Measurements from ENCODE around the gene NOX4.
"Not testable (repeated sequence)": the region's sequence is repeated elsewhere in the genome, so short reads cannot be mapped to it uniquely, and the experiment has no call there.

NOX4 gene

DNA sequence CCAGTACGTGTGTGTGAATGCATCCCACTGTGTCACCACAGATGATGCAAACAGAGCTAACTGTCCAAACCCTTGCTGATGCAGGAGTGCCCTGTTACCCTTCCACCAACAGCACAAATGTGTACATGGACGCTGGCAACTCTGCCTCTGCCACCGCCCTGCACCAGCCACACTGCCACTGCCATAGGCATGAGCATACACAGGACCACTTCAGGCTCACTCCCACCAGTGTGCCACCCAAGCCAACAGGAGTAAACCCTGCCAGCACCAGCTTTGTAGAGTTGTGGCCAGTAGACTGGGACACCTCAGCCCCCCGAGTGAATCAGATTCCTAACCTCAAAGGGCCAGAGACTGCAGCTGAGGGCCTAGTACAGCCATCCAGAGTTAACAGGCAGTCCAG is 34.0 kb downstream of the NOX4 start:
- DNase-seq: no peak

DNA sequence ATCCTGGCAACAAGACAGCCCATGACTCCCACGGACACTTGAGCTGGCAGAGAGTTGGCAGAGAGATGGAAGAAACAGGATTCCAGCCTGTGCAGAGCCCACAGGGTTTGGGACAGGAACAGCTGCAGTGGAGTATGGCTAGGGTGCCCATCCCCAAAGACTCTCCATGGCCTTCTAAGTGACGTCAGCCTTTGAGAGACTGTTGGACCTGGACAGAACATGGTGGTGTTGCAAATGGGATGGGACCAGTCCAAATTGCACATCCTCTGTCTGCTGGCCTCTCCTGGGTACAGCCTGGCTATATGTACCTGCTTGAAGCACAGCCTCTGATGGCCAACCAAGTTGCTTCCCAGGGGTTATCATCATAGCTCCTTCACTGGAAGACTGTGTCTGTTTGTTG is 34.5 kb downstream of the NOX4 start:
- DNase-seq: no peak

DNA sequence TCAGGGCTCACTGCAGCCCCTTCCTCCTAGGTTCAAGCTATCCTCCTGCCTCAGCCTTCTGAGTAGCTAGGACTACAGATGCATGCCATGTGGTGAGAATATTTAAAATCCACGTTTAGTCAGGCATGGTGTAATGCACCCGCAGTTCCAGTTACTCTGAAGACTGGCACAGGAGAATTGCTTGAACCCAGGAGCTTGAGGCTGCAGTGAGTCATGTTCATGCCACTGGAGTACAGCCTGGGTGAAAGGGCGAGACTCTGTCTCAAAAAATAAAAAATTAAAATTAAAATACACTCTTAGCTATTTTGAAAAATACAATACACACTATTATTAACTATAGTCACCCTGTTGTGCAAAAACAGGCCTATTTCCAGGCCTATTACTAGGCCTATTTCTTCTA is 38.4 kb downstream of the NOX4 start:
- no peak for DNase-seq

DNA sequence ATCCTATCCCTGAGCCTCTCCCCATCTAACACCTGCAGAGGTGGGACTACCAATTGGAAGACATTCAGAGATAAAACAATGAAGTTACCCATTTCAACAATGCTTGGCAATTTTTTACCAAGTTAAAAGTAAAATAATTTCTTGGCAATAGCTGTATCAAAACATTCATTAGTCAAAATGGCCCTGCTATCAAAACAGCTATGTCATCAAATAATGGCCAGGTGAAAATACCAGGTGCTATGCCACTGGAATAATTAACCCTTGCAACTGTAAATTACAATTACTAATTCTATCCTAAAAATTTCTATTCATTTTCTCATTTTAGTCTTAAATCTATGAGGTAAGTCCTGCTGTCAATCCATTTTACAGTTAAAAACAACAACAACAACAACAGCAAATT is 43.3 kb downstream of the NOX4 start:
- no peak for DNase-seq

DNA sequence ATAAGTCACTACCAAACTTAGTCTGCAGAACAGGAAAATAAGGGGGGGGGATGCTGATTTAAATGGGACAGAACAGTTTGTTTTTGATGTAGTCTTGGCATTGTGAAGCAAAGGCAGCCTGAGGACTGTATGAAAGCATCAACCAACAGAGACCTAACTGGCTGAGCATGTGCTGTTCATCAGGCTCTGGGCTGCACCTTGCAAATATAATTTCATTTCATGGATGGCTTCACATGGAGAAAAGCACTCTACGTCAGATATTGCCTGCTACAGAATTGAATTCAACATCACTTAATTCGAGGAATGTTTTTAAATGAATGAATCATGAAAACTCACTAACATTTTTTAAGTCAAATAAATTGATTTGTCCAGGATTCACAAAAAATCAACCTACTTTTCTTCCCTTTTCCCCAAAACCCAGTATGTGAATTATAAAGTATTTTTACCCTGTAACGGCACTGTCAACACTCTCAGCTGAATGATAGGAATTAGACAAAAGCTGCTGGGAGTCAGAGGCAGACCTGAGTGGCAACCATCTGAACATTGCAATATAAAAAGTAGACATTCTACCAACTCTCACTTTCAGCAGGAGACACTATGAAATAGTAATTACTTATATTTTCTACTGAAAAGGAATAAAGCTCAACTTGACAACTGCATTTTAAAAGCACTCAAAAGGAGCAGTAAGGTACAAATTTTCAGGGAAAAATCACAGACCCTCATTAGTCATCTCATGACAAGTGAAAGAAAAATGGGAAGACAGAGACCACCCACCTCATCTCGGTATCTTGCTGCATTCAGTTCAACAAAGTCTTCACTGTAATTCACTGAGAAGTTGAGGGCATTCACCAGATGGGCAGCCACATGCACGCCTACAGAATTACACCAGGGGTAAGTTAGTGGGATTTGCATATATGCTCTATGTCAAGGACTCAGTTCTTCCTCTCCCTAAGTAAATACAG is 47.5 kb downstream of the NOX4 start:
- no peak for DNase-seq

DNA sequence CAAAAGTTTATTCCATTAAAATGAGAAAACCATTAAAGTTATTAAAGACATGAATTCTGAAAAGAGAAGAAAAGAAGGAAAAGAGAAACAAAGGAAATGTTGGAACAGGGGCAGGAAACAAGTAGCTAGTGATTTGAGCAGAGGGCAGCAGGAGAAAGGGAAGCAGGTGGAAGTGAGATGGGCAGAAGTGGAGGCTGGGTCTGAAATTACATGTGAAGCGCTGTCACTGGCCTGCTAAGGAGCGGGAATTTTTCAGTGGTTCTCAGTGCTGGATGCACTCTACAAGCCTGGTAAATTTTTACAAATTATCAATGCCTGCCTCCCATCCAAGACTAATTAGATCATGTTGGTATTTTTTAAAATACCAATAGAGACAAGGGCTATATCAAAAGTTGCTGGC is 48.4 kb downstream of the NOX4 start:
- no peak for DNase-seq

DNA sequence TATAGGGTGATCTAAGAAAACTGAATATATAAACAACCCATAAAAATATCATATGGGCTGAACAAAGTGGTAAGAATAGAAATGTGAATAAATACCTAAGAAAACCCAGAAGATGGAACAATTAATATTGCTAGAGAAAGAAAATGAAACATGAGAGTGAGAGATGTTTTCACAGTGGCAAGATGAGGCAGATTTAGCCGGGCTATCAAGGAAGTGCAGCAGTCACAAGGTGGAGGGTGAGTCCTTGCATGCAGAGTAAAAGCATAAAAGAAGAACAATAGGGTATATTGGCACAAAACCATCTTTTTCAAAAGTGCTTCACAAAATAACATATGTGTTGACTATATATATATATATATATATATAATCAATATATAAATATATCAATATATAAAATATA is 49.6 kb downstream of the NOX4 start:
- DNase-seq: no peak

DNA sequence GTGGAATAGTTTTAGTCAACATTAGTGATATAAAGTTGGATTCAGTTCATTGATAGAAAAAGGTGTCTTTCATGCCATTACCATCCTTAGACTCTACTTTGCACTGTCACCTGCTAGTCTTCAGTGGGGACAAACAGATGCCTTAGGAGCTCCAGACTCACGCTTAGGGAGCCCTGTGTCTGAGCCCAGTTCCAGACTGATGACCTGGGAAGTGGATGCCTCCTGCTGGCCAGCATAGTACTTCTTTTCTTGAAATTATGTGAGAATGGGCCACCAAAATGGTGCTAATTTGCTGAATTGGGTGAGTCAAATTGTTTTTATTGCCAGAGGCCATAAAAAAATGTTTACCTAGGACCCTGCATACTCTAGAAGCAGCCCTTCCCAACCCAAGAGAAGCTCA is 53.9 kb downstream of the NOX4 start:
- no peak for DNase-seq

DNA sequence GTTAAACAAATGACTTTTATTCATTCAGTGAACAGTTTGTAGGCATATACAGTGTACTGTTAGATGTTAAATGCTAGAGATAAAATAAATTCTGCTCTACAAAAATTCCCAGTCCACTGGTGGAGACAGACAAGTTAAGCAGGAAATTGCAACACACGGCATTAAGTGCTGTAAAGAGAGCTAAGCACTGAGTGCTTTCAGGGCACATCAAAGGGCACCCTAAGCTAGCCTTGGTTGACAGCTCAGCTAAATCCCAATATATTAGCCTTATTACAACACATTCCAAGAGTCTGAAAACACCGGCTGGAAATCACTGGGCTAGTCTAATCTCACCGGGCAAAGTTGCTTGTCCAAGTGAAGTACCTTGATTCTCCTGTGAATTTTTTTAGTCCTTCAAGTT is 55.1 kb downstream of the NOX4 start:
- no peak for DNase-seq

DNA sequence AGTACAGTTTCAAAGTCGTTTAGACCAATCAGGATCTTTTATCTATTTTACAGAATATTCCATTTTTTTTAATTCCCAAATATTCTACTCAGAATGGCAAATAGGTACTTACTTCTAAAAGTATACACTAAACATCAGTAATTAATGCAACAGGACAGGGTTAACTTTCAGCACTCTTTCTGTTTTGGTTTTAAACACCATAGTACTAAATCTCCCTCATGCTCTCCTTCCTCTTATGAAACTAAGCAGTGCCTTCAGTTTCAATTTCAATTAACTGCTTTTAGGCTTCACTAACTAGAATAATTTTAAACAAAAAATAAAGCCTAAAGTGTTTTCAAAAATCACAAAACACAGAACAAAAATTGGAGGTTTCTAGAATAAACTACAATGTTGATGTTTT is 57.9 kb downstream of the NOX4 start:
- no peak for DNase-seq

DNA sequence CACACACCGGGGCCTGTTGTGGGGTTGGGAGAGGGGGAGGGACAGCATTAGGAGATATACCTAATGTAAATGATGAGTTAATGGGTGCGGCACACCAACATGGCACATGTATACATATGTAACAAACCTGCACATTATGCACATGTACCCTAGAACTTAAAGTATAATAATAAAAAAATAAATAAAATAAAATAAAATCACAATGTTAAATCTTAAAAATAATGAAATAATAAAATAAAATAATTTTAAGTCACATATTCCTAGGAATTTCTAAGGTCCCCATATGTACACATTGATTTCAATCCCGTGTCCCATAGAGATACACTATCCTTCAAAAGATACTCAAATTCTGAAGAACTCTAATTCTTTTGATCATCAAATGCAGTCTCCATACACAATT is 59.0 kb downstream of the NOX4 start:
- not testable (repeated sequence) for DNase-seq

DNA sequence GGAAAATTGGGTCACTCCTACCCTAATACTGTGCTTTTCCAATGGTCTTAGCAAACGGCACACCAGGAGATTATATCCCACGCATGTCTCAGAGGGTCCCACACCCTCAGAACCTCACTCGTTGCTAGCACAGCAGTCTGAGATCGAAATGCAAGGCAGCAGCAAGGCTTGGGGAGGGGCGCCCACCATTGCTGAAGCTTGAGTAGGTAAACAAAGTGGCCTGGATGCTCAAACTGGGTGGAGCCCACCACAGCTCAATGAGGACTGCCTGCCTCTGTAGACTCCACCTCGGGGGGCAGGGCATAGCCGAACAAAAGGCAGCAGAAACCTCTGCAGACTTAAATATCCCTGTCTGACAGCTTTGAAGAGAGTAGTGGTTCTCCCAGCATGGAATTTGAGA is 64.7 kb downstream of the NOX4 start:
- not testable (repeated sequence) for DNase-seq

DNA sequence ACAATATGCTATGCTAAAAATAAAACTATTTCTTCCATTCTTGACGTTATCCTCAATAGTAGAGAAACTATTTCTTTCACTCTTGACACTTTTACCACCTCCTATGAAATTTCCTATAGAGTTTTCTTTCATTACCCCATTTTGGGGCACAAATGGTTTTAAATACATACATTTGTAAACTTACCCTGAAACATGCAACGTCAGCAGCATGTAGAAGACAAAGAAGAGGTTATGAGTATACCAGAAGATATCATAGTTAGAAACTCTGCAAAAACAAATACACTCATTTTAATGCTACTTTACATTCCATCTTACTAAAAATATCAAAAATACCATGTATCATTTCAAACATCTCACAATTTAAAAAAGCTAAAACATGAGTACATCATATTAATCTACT is 69.5 kb downstream of the NOX4 start:
- DNase-seq: no peak

DNA sequence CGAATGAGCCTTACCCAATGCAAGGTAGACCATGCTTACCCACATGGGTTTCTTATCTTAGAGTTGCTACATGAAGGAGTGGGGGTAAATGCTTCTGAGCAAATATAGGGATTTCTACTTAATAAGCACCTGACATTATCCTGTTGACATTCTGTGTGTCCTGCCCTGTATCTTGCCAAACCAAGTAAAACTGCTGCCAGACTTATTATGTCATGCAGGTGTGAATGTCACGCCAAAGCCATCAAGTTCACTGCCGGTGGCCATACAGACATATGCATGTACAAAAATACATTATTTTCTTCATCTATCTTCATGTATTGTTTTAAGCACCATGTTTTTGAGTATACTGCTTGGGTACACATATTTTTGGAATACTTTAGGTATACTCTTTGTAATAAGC is 70.2 kb downstream of the NOX4 start:
- no peak for DNase-seq

DNA sequence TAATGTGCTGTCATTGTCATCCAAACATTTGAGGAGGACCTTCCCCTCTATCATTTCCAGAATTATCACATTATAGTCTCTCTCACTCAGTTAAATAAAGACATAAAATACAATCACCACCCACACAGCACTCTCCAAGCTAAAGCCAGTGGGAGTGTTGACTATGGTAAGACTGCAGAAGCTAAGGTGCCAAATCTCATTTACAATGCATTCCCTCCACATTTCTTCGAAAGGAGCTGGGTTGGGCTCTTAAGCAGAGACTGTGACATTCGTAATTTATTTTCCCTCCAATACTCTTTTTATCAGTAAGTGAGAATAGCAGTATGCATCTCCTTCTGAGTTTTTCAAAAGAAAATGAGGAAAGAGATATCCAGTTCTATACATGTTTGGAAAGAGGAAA is 74.2 kb downstream of the NOX4 start:
- no peak for DNase-seq

DNA sequence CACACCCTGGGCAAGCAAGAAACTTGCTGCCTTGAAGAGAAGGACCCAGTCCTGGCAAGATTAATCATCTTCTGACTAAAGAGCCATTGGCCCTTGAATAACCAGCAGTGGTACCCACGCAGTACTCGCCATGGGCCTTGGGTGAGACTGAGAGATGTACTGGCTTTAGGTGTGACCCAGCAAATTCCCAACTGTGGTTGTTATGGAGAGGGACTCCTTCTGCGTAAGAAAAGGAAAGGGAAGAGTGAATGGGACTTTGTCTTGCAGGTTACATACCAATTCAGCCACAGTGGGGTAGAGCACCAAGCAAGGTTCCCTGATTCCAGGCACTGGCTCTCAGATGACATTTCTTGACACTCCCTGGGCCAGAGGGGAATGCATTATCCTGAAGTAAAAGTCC is 80.1 kb downstream of the NOX4 start:
- not testable (repeated sequence) for DNase-seq

DNA sequence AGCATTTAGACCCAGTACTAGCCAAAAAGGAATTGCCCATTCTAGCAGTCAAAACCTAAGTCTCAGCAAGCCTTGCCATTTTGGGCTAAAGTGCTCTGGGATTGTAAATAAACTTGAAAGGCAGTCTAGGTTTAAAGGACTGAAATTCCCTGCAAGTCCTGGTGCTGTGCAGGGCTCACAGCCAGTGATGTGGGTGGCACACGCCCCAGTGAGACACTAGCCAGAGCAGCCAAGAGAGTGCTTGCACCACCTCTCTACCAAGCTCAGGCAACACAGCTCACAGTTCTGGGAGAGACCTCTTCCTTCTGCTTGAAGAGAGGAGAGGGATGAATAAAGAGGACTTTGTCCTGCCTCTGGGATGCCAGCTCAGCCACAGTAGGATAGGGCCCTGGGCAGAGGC is 80.5 kb downstream of the NOX4 start:
- DNase-seq: not testable (repeated sequence)

DNA sequence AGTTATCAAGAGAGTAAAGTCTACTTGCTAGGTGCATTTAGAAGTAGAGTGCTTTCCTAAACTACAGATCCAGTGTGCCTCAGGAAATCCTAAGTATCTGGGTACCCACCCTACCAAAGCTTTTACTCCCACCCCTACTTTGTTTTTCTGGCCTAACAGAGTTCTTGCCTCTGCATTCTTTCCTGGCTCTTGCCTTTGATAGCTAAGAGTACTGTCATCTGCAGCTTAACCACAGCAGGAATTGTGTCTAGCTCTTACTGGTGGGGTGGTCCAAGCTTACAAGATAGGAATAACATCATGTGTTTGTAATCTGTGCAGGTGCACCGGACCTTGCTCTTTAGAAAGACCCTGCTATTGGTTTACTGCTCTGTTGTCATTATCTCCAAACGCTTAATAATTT is 82.7 kb downstream of the NOX4 start:
- not testable (repeated sequence) for DNase-seq

DNA sequence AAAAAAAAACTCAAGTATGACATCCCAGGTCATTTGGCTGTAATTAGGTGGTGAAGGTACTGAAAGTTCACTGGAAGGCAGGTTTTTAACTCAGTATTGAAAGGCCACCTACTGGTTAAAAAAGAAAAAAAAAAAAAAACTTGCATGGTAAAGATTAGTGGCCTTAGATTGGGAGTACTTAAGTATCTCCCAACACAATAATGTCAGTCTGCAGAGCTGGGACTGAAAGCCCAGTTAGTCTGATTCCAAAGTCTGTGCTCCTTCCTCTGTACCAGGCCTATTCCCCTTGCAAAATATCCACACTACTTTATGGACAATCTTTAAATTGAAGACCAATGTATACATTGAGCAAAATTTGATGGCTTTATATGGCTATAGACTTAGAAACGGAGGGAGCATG is 85.5 kb downstream of the NOX4 start:
- DNase-seq: no peak

DNA sequence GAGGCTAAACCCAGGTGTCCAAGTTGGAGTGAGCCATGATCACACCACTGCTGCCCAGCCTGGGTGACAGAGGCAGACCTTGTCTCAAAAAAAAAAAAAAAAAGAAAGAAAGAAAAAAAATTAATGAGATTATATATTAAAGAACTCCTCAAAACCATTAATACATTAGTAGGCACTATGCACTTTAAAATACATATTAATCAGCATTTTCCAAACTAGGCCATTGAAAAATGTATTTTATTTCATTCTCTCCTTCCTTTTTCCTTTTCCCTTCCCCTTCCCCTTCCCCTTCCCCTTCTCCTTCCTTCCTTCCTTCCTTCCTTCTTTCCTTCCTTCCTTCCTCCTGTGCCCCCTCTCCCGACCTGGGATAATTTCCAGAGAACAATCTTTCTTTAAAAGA is 99.5 kb downstream of the NOX4 start:
- not testable (repeated sequence) for DNase-seq

DNA sequence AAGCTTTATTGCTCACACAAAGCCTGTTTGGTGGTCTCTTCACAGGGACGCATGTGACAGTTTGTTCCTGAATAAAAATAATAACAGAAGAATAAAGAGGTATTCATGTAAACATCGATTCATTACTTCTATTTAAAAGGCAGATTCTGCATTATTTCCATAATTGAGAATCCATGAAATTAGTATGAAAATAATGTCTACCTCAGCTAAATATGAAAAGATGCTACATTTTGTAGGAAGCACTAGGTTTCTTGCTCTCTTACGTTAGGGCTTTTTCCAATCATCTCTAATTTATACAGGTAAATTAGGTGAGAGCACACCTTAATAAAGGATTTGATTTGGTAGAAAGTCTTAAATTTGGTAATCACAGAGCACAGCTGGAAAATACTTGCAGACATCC is 103.7 kb downstream of the NOX4 start:
- not testable (repeated sequence) for DNase-seq

DNA sequence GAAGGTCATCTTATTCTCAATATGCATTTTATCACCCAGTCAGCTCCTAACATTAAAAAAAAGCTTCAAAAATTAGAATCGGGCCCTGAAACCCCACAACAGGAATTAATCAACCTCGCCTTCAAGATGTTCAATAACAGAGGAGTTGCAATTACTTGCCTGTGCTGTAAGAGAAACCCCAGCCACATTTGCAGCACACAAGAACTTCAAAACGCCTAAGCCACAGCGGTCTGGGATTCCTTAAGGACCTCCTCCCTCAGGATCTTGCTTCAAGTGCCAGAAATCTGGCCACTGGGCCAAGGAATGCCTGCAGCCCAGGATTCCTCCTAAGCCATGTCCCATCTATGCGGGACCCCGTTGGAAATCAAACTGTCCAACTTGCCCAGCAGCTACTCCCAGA is 108.2 kb downstream of the NOX4 start:
- DNase-seq: not testable (repeated sequence)

DNA sequence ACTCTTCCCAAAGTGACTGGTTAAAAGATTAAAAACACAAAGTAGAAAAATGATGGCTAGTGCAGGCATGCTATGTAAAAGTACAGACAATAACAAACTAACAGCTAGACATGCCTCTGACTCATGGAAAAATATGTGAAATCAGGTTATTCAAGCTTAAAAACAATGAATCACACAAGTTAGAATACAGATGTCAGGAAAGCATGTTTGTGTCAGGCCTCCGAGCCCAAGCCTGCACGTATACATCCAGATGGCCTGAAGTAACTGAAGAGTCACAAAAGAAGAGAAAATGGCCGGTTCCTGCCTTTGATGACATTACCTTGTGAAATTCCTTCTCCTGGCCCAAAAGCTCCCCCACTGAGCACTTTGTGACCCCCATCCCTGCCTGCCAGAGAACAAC is 110.1 kb downstream of the NOX4 start:
- no peak for DNase-seq

DNA sequence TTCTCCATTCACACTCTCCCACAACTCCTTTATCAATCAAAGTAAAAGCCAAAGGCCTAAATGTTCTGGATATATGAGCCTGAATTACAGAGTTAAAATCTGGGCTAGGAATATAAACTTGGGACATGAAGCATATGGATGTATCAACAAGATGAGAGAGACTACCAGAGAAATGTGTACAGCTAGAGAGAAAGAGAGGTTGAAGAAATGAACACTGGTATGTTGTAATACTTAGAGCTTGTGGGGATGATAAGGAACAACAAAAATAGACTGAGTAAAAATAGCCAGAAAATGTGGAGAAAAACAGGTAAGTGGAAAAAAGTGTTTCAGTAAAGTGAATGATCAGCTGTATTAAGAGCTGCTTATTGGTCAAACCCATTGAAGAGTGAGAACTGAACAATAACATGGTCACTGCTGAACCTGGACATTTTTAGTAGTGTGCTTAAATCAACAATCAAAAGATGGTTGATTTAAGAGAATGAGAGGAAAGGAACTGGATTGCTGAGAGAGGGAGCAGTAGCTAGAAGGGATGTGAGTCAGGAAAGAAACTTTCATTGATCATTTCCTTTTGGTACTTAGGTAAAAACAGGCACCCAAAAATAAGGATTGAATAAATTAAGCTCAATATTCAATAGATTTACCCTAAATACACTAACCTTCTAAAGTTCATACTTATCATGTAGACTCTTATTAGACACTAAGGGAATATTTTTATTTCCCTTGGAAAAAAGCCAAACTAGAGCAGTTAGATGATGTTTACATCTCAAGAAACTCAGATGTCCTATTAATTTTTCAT is 111.0 kb downstream of the NOX4 start:
- not testable (repeated sequence) for DNase-seq
